GM23338 (cell line): ENCODE measurements around the gene HEPACAM. TPM values are rescaled to one million over a fixed set of nuclear protein-coding genes. Genes with fewer than 3 reads are reported as not detected.

ENCODE experiments used
- ATAC-seq: fragments of 200-7000 bp; cut with Tn5 transposase; 3 replicates; pipeline ENCODE4 v1.9.1; 2020
- DNase-seq: peaks from one replicate; pipeline ENCODE4 v3.0.0-alpha.2; 2015; ENCODE audit warnings: low spot score
- H2AFZ ChIP-seq: fragments of 200-600 bp; sonication (generic); 2 replicates; pipeline ENCODE4 v1.8.0; 2016; ENCODE audit warnings: antibody characterized with exemption, mild to moderate bottlenecking, moderate library complexity
- H3F3A ChIP-seq: fragments of 200-600 bp; sonication (generic); replicated peaks from 2 replicates; pipeline ENCODE4 v1.8.0; 2017; ENCODE audit warnings: antibody characterized with exemption, mixed run types, low read depth
- H3K27ac ChIP-seq: fragments of 200-600 bp; sonication (generic); 2 replicates; pipeline ENCODE4 v1.6.1; 2016; ENCODE audit warnings: low read depth
- H3K27me3 ChIP-seq: fragments of 200-600 bp; sonication (generic); 2 replicates; pipeline ENCODE4 v1.8.0; 2016; ENCODE audit warnings: mild to moderate bottlenecking, mixed run types, moderate library complexity; ENCODE audit not compliant: insufficient read depth
- H3K36me3 ChIP-seq: fragments of 200-600 bp; sonication (generic); 2 replicates; pipeline ENCODE4 v1.8.0; 2016; ENCODE audit warnings: mild to moderate bottlenecking; ENCODE audit not compliant: insufficient read depth
- H3K4me1 ChIP-seq: fragments of 200-600 bp; sonication (generic); 2 replicates; pipeline ENCODE4 v1.8.0; 2016; ENCODE audit warnings: mild to moderate bottlenecking, moderate library complexity; ENCODE audit not compliant: insufficient read depth
- H3K4me2 ChIP-seq: fragments of 200-600 bp; sonication (generic); 2 replicates; pipeline ENCODE4 v1.7.1; 2017; ENCODE audit warnings: mixed run types
- H3K4me3 ChIP-seq: fragments of 200-600 bp; sonication (generic); 2 replicates; pipeline ENCODE4 v1.6.1; 2016; ENCODE audit warnings: mixed run types
- H3K79me2 ChIP-seq: fragments of 200-600 bp; sonication (generic); replicated peaks from 2 replicates; pipeline ENCODE4 v1.8.0; 2017; ENCODE audit warnings: mild to moderate bottlenecking; ENCODE audit not compliant: insufficient read depth
- H3K9me2 ChIP-seq: fragments of 200-600 bp; sonication (generic); 2 replicates; pipeline ENCODE4 v1.8.0; 2017; ENCODE audit not compliant: insufficient read depth
- H4K20me1 ChIP-seq: fragments of 200-600 bp; sonication (generic); replicated peaks from 2 replicates; pipeline ENCODE4 v1.8.0; 2017; ENCODE audit warnings: mild to moderate bottlenecking; ENCODE audit not compliant: insufficient read depth
- H3K27ac Mint-ChIP-seq: 2 replicates; pipeline ENCODE4 v1.8.0; 2020; ENCODE audit warnings: inconsistent platforms, mild to moderate bottlenecking, moderate library complexity, mixed read lengths
- H3K27me3 Mint-ChIP-seq: 3 replicates; pipeline ENCODE4 v1.8.0; 2022; ENCODE audit warnings: low read depth, mild to moderate bottlenecking, moderate library complexity, mixed read lengths, inconsistent platforms; ENCODE audit not compliant: insufficient read depth, poor library complexity
- H3K36me3 Mint-ChIP-seq: 3 replicates; pipeline ENCODE4 v1.8.0; 2021; ENCODE audit warnings: low read depth, mild to moderate bottlenecking, inconsistent platforms, moderate library complexity, mixed read lengths
- H3K4me1 Mint-ChIP-seq: 3 replicates; pipeline ENCODE4 v1.8.0; 2020; ENCODE audit warnings: mild to moderate bottlenecking, inconsistent platforms, mixed read lengths
- H3K4me3 Mint-ChIP-seq: 3 replicates; pipeline ENCODE4 v1.8.0; 2021; ENCODE audit warnings: moderate library complexity, mild to moderate bottlenecking, inconsistent platforms, mixed read lengths
- H3K9me3 Mint-ChIP-seq: 3 replicates; pipeline ENCODE4 v1.8.0; 2020; ENCODE audit warnings: moderate library complexity, mild to moderate bottlenecking, inconsistent platforms, mixed read lengths
- EZH2phosphoT487 ChIP-seq: fragments of 200-600 bp; sonication (generic); IDR thresholded peaks from one replicate; pipeline ENCODE4 v1.8.1; 2018; ENCODE audit warnings: antibody characterized with exemption; ENCODE audit not compliant: unreplicated experiment
- JUNB ChIP-seq: IDR thresholded peaks from one replicate; pipeline ENCODE4 v1.6.1; 2016; ENCODE audit warnings: antibody characterized with exemption; ENCODE audit not compliant: unreplicated experiment
- NANOG ChIP-seq: IDR thresholded peaks from 2 replicates; pipeline ENCODE4 v1.6.1; 2016; ENCODE audit warnings: antibody characterized with exemption, borderline replicate concordance
- POLR2AphosphoS5 ChIP-seq: IDR thresholded peaks from 2 replicates; pipeline ENCODE4 v1.6.1; 2016; ENCODE audit warnings: antibody characterized with exemption, low read depth
- REST ChIP-seq: IDR thresholded peaks from one replicate; pipeline ENCODE4 v1.6.1; 2018; ENCODE audit warnings: antibody characterized with exemption; ENCODE audit not compliant: unreplicated experiment
- STAT1 ChIP-seq: IDR thresholded peaks from one replicate; pipeline ENCODE4 v1.6.1; 2016; ENCODE audit warnings: antibody characterized with exemption; ENCODE audit not compliant: unreplicated experiment
- ZNF331 ChIP-seq: fragments of 250-450 bp; sonication (Bioruptor Pico); IDR thresholded peaks from 2 replicates; pipeline ENCODE4 v1.5.0; 2020; ENCODE audit warnings: low read depth, mild to moderate bottlenecking, moderate library complexity
- polyA plus RNA-seq: library from polyadenylated mRNA; unstranded; fragments of >200 nt; fragmentation: Nextera tagmentation; extraction: Ambion mirVana; gene quantifications from 2 replicates; pipeline ENCODE4 v1.2.1, GENCODE V29; 2016
- total RNA-seq: library from RNA; depleted of rRNA; stranded (reverse); fragments of >200 nt; shearing (Covaris generic); gene quantifications from 2 replicates; pipeline ENCODE4 v1.2.3, GENCODE V29; 2014
- TF ChIP-seq, protein P1 (sequence below): fragments of 250-450 bp; sonication (Bioruptor Pico); IDR thresholded peaks from 2 replicates; pipeline ENCODE4 v1.5.0; 2020; ENCODE audit warnings: mild to moderate bottlenecking, moderate library complexity
- TF ChIP-seq, protein P2 (sequence below): IDR thresholded peaks from 2 replicates; pipeline ENCODE4 v1.6.1; 2016; ENCODE audit warnings: antibody characterized with exemption
- TF ChIP-seq, protein P3 (sequence below), 2 experiments: fragments of 200-600 bp in 1 of 2; sonication (generic) in 1 of 2; conservative IDR thresholded peaks; 2 replicates each; pipeline versions ENCODE4 v1.5.1 to v1.6.1; 2016 to 2017; ENCODE audit warnings: antibody characterized with exemption in 2 of 2, low read depth in 2 of 2, mild to moderate bottlenecking in 2 of 2, moderate library complexity in 1 of 2

HEPACAM gene
- total and polyA plus RNA-seq, 2 experiments from 2014 or later, result 0.17 TPM; not detected in 1

DNA sequence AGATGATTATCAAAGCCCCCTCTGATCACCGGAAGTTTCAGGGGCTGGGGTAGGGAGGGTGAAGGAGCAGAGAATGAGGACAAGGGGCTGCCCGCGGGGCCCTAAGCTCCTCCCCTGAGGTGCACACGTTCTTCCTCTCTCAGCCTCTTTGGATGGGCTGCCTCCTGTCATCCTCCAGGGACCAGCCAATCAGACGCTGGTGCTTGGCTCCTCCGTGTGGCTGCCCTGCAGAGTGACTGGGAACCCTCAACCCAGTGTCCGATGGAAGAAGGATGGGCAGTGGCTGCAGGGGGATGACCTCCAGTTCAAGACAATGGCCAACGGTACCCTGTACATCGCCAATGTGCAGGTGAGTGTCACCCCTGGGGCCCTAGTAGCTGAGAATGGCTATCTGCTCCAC is 63.1 kb downstream of the HEPACAM start (continued):
- TF ChIP-seq, protein P1, sequence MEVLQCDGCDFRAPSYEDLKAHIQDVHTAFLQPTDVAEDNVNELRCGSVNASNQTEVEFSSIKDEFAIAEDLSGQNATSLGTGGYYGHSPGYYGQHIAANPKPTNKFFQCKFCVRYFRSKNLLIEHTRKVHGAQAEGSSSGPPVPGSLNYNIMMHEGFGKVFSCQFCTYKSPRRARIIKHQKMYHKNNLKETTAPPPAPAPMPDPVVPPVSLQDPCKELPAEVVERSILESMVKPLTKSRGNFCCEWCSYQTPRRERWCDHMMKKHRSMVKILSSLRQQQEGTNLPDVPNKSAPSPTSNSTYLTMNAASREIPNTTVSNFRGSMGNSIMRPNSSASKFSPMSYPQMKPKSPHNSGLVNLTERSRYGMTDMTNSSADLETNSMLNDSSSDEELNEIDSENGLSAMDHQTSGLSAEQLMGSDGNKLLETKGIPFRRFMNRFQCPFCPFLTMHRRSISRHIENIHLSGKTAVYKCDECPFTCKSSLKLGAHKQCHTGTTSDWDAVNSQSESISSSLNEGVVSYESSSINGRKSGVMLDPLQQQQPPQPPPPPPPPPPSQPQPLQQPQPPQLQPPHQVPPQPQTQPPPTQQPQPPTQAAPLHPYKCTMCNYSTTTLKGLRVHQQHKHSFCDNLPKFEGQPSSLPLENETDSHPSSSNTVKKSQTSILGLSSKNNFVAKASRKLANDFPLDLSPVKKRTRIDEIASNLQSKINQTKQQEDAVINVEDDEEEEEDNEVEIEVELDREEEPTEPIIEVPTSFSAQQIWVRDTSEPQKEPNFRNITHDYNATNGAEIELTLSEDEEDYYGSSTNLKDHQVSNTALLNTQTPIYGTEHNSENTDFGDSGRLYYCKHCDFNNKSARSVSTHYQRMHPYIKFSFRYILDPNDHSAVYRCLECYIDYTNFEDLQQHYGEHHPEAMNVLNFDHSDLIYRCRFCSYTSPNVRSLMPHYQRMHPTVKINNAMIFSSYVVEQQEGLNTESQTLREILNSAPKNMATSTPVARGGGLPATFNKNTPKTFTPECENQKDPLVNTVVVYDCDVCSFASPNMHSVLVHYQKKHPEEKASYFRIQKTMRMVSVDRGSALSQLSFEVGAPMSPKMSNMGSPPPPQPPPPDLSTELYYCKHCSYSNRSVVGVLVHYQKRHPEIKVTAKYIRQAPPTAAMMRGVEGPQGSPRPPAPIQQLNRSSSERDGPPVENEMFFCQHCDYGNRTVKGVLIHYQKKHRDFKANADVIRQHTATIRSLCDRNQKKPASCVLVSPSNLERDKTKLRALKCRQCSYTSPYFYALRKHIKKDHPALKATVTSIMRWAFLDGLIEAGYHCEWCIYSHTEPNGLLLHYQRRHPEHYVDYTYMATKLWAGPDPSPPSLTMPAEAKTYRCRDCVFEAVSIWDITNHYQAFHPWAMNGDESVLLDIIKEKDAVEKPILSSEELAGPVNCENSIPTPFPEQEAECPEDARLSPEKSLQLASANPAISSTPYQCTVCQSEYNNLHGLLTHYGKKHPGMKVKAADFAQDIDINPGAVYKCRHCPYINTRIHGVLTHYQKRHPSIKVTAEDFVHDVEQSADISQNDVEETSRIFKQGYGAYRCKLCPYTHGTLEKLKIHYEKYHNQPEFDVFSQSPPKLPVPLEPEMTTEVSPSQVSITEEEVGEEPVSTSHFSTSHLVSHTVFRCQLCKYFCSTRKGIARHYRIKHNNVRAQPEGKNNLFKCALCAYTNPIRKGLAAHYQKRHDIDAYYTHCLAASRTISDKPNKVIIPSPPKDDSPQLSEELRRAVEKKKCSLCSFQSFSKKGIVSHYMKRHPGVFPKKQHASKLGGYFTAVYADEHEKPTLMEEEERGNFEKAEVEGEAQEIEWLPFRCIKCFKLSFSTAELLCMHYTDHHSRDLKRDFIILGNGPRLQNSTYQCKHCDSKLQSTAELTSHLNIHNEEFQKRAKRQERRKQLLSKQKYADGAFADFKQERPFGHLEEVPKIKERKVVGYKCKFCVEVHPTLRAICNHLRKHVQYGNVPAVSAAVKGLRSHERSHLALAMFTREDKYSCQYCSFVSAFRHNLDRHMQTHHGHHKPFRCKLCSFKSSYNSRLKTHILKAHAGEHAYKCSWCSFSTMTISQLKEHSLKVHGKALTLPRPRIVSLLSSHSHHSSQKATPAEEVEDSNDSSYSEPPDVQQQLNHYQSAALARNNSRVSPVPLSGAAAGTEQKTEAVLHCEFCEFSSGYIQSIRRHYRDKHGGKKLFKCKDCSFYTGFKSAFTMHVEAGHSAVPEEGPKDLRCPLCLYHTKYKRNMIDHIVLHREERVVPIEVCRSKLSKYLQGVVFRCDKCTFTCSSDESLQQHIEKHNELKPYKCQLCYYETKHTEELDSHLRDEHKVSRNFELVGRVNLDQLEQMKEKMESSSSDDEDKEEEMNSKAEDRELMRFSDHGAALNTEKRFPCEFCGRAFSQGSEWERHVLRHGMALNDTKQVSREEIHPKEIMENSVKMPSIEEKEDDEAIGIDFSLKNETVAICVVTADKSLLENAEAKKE (CRISPR knock-in tag), result no peak

DNA sequence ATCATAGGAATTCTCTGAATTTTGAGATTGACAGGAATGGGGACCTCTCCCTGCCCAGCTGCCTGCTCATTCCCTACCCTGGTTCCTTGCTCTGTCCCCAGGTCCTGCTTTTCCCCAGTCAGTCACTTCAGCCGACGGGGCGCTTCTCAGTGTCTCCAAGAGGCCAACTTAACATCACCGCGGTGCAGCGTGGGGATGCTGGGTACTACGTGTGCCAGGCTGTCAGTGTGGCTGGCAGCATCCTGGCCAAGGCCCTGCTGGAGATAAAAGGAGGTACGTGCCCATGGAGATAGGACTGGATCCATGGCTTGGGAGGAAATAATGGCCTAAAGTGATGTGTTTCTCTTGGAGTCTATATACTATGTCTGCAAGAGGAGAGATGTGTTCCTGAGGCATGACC is 63.6 kb downstream of the HEPACAM start:
- Histone ChIP-seq H3K27me3 (peaks cover 90% of the 10 kb centered on the region), H3K4me1 (peaks cover 11% of the 10 kb centered on the region; the same call in 1 of the 2 replicates), H3K36me3 (no peaks in the 10 kb centered on the region), H2AFZ (0 out of 2 replicates have a peak overlapping the region, but pooled peaks have one; percentile 38), H3F3A (no peaks in the 10 kb centered on the region), H3K4me3 (no peak overlapping the region), H3K79me2 (no peaks in the 10 kb centered on the region), H3K27ac (no peak overlapping the region), H3K9me2 (no peaks in the 10 kb centered on the region), H4K20me1 (peaks cover 8% of the 10 kb centered on the region; the same call in 1 of the 2 replicates), H3K4me2 (no peak overlapping the region)
- Mint-ChIP-seq H3K27me3 (peaks cover 94% of the 10 kb centered on the region), H3K4me1 (peaks cover 34% of the 10 kb centered on the region), H3K36me3 (no peaks in the 10 kb centered on the region), H3K27ac (no peak overlapping the region), H3K9me3 (no peaks in the 10 kb centered on the region), H3K4me3 (no peak overlapping the region)
- DNase-seq (no peak), ATAC-seq (no peak)
- TF ChIP-seq, protein P2, sequence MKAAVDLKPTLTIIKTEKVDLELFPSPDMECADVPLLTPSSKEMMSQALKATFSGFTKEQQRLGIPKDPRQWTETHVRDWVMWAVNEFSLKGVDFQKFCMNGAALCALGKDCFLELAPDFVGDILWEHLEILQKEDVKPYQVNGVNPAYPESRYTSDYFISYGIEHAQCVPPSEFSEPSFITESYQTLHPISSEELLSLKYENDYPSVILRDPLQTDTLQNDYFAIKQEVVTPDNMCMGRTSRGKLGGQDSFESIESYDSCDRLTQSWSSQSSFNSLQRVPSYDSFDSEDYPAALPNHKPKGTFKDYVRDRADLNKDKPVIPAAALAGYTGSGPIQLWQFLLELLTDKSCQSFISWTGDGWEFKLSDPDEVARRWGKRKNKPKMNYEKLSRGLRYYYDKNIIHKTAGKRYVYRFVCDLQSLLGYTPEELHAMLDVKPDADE, result no peak
- TF ChIP-seq, protein P3, sequence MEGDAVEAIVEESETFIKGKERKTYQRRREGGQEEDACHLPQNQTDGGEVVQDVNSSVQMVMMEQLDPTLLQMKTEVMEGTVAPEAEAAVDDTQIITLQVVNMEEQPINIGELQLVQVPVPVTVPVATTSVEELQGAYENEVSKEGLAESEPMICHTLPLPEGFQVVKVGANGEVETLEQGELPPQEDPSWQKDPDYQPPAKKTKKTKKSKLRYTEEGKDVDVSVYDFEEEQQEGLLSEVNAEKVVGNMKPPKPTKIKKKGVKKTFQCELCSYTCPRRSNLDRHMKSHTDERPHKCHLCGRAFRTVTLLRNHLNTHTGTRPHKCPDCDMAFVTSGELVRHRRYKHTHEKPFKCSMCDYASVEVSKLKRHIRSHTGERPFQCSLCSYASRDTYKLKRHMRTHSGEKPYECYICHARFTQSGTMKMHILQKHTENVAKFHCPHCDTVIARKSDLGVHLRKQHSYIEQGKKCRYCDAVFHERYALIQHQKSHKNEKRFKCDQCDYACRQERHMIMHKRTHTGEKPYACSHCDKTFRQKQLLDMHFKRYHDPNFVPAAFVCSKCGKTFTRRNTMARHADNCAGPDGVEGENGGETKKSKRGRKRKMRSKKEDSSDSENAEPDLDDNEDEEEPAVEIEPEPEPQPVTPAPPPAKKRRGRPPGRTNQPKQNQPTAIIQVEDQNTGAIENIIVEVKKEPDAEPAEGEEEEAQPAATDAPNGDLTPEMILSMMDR (conservative IDR thresholded peaks at IDR 0.05; ENCODE audit: low read depth in 2 of 2), result no peak
- no peak for TF ChIP-seq EZH2phosphoT487
- no peak for TF ChIP-seq JUNB
- no peak for TF ChIP-seq REST
- no peak for TF ChIP-seq ZNF331
- TF ChIP-seq POLR2AphosphoS5, result no peak
- TF ChIP-seq STAT1, result no peak
- TF ChIP-seq NANOG, result no peak
